Smooth muscle cell (in vitro differentiated cells): ENCODE data around the gene SLC22A7. TPM values are rescaled to one million over a fixed set of nuclear protein-coding genes. Genes with fewer than 3 reads are reported as not detected.
A peak's percentile ranks its signal among the peaks of the same experiment; 100 is the strongest.

Experiments used
- DNase-seq: peaks from one replicate; lab custom pipeline; 2025; ENCODE audit not compliant: unreplicated experiment; lab: John Stamatoyannopoulos, UW
- H2AFZ ChIP-seq: fragments of 200-600 bp; sonication (generic); 2 replicates; pipeline ENCODE4 v1.6.0; 2016; ENCODE audit warnings: antibody characterized with exemption, low read depth, mild to moderate bottlenecking
- H3F3A ChIP-seq: fragments of 200-600 bp; sonication (generic); 2 replicates; pipeline ENCODE4 v1.6.0; 2017; ENCODE audit warnings: antibody characterized with exemption, low read depth
- H3K27ac ChIP-seq: fragments of 200-600 bp; sonication (generic); 2 replicates; pipeline ENCODE4 v1.5.1; 2016; ENCODE audit warnings: low read depth, mild to moderate bottlenecking
- H3K27me3 ChIP-seq: fragments of 200-600 bp; sonication (generic); 2 replicates; pipeline ENCODE4 v1.6.1; 2016; ENCODE audit warnings: low read depth, mild to moderate bottlenecking
- H3K36me3 ChIP-seq: fragments of 200-600 bp; sonication (generic); 2 replicates; pipeline ENCODE4 v1.5.1; 2016; ENCODE audit warnings: low read depth
- H3K4me1 ChIP-seq: fragments of 200-600 bp; sonication (generic); 2 replicates; pipeline ENCODE4 v1.5.1; 2016; ENCODE audit warnings: low read depth
- H3K4me2 ChIP-seq: fragments of 200-600 bp; sonication (generic); 2 replicates; pipeline ENCODE4 v1.6.0; 2016; ENCODE audit warnings: mild to moderate bottlenecking
- H3K4me3 ChIP-seq: fragments of 200-600 bp; sonication (generic); 2 replicates; pipeline ENCODE4 v1.5.1; 2016; ENCODE audit warnings: mild to moderate bottlenecking
- H3K79me2 ChIP-seq: fragments of 200-600 bp; sonication (generic); 2 replicates; pipeline ENCODE4 v1.6.0; 2016; ENCODE audit warnings: low read depth, mild to moderate bottlenecking
- H3K9ac ChIP-seq: fragments of 200-600 bp; sonication (generic); 2 replicates; pipeline ENCODE4 v1.6.0; 2016; ENCODE audit warnings: low read depth
- H3K9me3 ChIP-seq: fragments of 200-600 bp; sonication (generic); replicated peaks from 2 replicates; pipeline ENCODE4 v1.5.1; 2016; ENCODE audit warnings: low read depth
- H4K20me1 ChIP-seq: fragments of 200-600 bp; sonication (generic); 2 replicates; pipeline ENCODE4 v1.6.0; 2016; ENCODE audit warnings: low read depth
- CTCF ChIP-seq: fragments of 200-600 bp; sonication (generic); IDR thresholded peaks from 2 replicates; pipeline ENCODE4 v1.5.1; 2017; ENCODE audit warnings: borderline replicate concordance, mild to moderate bottlenecking, antibody characterized with exemption; ENCODE audit not compliant: insufficient read depth, poor library complexity, severe bottlenecking
- WGBS: methylation state at CpG from one replicate; pipeline ENCODE4 v1.1.7; 2016; ENCODE audit warnings: low lambda C conversion rate; 5-methylcytosine and 5-hydroxymethylcytosine counted together
- polyA plus RNA-seq: library from polyadenylated mRNA; unstranded; fragments of >200 nt; fragmentation: Nextera tagmentation; extraction: Ambion mirVana; gene quantifications from 2 replicates; pipeline ENCODE4 v1.2.1, GENCODE V29; 2016
- total RNA-seq: library from RNA; depleted of rRNA; stranded (reverse); fragments of >200 nt; gene quantifications from 2 replicates; pipeline ENCODE4 v1.2.3, GENCODE V29; 2014

The SLC22A7 gene
- total and polyA plus RNA-seq, 2 experiments from 2014 or later, result not detected

- no peaks in the 10 kb centered on the region for H4K20me1 ChIP-seq
- no peaks in the 10 kb centered on the region for H3K9me3 ChIP-seq
- no peaks in the 10 kb centered on the region for H3K36me3 ChIP-seq
- H3K4me1 ChIP-seq, result no peaks in the 10 kb centered on the region
- H3K4me2 ChIP-seq, result no peak overlapping the region
- no peaks in the 10 kb centered on the region for H3F3A ChIP-seq
- H3K27ac ChIP-seq, result no peak overlapping the region
- H2AFZ ChIP-seq, result no peak overlapping the region
- WGBS, result 79% methylated on average over 1 of the region's 1 CpG
- no peak overlapping the region for H3K4me3 ChIP-seq
- no peak for DNase-seq
- H3K79me2 ChIP-seq, result no peaks in the 10 kb centered on the region
- H3K27me3 ChIP-seq, result no peaks in the 10 kb centered on the region
- no peak for TF ChIP-seq CTCF
- no peak overlapping the region for H3K9ac ChIP-seq
Measured at GRCh38 chr6:43325876-43326275, 27.8 kb downstream of the SLC22A7 start.

GRCh38 chr6:43328528-43328927 lies 30.5 kb downstream of the SLC22A7 start:
- no peaks in the 10 kb centered on the region for H3K27me3 ChIP-seq
- H4K20me1 ChIP-seq, result no peaks in the 10 kb centered on the region
- peak overlapping the region; percentile 49 for H3K27ac ChIP-seq
- no peak overlapping the region for H2AFZ ChIP-seq
- no peak for DNase-seq
- 53% methylated on average over 1 of the region's 1 CpG for WGBS
- no peaks in the 10 kb centered on the region for H3K36me3 ChIP-seq
- H3F3A ChIP-seq, result no peaks in the 10 kb centered on the region
- no peak overlapping the region for H3K9ac ChIP-seq
- no peaks in the 10 kb centered on the region for H3K79me2 ChIP-seq
- no peak overlapping the region for H3K4me2 ChIP-seq
- H3K9me3 ChIP-seq, result no peaks in the 10 kb centered on the region
- no peak for TF ChIP-seq CTCF
- H3K4me1 ChIP-seq, result no peaks in the 10 kb centered on the region
- H3K4me3 ChIP-seq, result no peak overlapping the region

GRCh38 chr6:43331470-43331869 lies 33.4 kb downstream of the SLC22A7 start:
- WGBS, result 78% methylated on average over 1 of the region's 1 CpG
- Histone ChIP-seq H2AFZ (no peak overlapping the region), H3K36me3 (no peaks in the 10 kb centered on the region), H3K4me1 (no peaks in the 10 kb centered on the region), H3K4me3 (no peak overlapping the region), H4K20me1 (no peaks in the 10 kb centered on the region), H3K9ac (no peak overlapping the region), H3K9me3 (no peaks in the 10 kb centered on the region), H3K27ac (no peak overlapping the region), H3K79me2 (no peaks in the 10 kb centered on the region), H3F3A (no peaks in the 10 kb centered on the region), H3K27me3 (no peaks in the 10 kb centered on the region), H3K4me2 (no peak overlapping the region)
- no peak for TF ChIP-seq CTCF
- DNase-seq, result no peak

- Histone ChIP-seq H3K4me1 (no peaks in the 10 kb centered on the region), H3K4me3 (no peak overlapping the region), H3K79me2 (no peaks in the 10 kb centered on the region), H3K9me3 (no peaks in the 10 kb centered on the region), H3K9ac (no peak overlapping the region), H4K20me1 (no peaks in the 10 kb centered on the region), H3K36me3 (no peaks in the 10 kb centered on the region), H3F3A (no peaks in the 10 kb centered on the region), H2AFZ (no peak overlapping the region), H3K4me2 (no peak overlapping the region), H3K27me3 (no peaks in the 10 kb centered on the region), H3K27ac (no peak overlapping the region)
- 94% methylated on average over 4 of the region's 4 CpGs for WGBS
- no peak for TF ChIP-seq CTCF
- no peak for DNase-seq
Measured at GRCh38 chr6:43331891-43332290, 33.8 kb downstream of the SLC22A7 start.
